ENCODE data around the gene LRRTM3. TPM values are rescaled to one million over a fixed set of nuclear protein-coding genes. Genes with fewer than 3 reads are reported as not detected.

Gene LRRTM3
- total RNA-seq, 1 donor from 2014 or later: 0.31 TPM

- DNase-seq (ENCODE audit: low spot score): no peak
- intact Hi-C loops (cut with DNase I): no loop called here
- no peak for ATAC-seq
These were observed 78.9 kb downstream of the LRRTM3 start for GRCh38 chr10:67004690-67005089.

- intact Hi-C loops (cut with DNase I): no loop called here
- ATAC-seq (no peak), DNase-seq (ENCODE audit: low spot score) (no peak)
These were observed 80.1 kb downstream of the LRRTM3 start for GRCh38 chr10:67005981-67006380.

- ATAC-seq (no peak), DNase-seq (ENCODE audit: low spot score) (no peak)
- intact Hi-C loops (cut with DNase I): no loop called here
These were observed 85.6 kb downstream of the LRRTM3 start for GRCh38 chr10:67011480-67011879.

- intact Hi-C loops (cut with DNase I): no loop called here
These were observed 86.1 kb downstream of the LRRTM3 start for GRCh38 chr10:67011981-67012380.

GRCh38 chr10:67015225-67015624 is 89.4 kb downstream of the LRRTM3 start:
- intact Hi-C loops (cut with DNase I): no loop called here
- DNase-seq (ENCODE audit: low spot score) (no peak), ATAC-seq (no peak)

More at GRCh38 chr10:67011981-67012380, 86.1 kb downstream of the LRRTM3 start:
- ATAC-seq: no peak
- no peak for DNase-seq (ENCODE audit: low spot score)

- ATAC-seq (no peak), DNase-seq (ENCODE audit: low spot score) (no peak)
- intact Hi-C loops (cut with DNase I): no loop called here
These were observed 91.4 kb downstream of the LRRTM3 start for GRCh38 chr10:67017218-67017617.

GRCh38 chr10:67022099-67022498 is 96.3 kb downstream of the LRRTM3 start:
- ATAC-seq (no peak), DNase-seq (ENCODE audit: low spot score) (no peak)
- intact Hi-C loops (cut with DNase I): no loop called here

GRCh38 chr10:67033878-67034277 is 108.0 kb downstream of the LRRTM3 start:
- intact Hi-C loops (cut with DNase I): no loop called here
- DNase-seq (ENCODE audit: low spot score): no peak
- no peak for ATAC-seq

GRCh38 chr10:67036808-67037207 is 111.0 kb downstream of the LRRTM3 start:
- intact Hi-C loops (cut with DNase I): no loop called here
- no peak for DNase-seq (ENCODE audit: low spot score)
- ATAC-seq: no peak

- intact Hi-C loops (cut with DNase I): no loop called here
- ATAC-seq (no peak), DNase-seq (ENCODE audit: low spot score) (no peak)
These were observed 117.2 kb downstream of the LRRTM3 start for GRCh38 chr10:67043041-67043440.

GRCh38 chr10:67045404-67045803 is 119.6 kb downstream of the LRRTM3 start:
- DNase-seq (ENCODE audit: low spot score) (no peak), ATAC-seq (no peak)
- intact Hi-C loops (cut with DNase I): no loop called here

- DNase-seq (ENCODE audit: low spot score) (no peak), ATAC-seq (no peak)
- intact Hi-C loops (cut with DNase I): no loop called here
These were observed 120.7 kb downstream of the LRRTM3 start for GRCh38 chr10:67046507-67046906.

- no peak for ATAC-seq
- DNase-seq (ENCODE audit: low spot score): no peak
- intact Hi-C loops (cut with DNase I): no loop called here
These were observed 124.2 kb downstream of the LRRTM3 start for GRCh38 chr10:67049988-67050387.

GRCh38 chr10:67050415-67050814 is 124.6 kb downstream of the LRRTM3 start:
- no peak for DNase-seq (ENCODE audit: low spot score)
- ATAC-seq: no peak
- intact Hi-C loops (cut with DNase I): no loop called here

GRCh38 chr10:67072654-67073053 is 146.8 kb downstream of the LRRTM3 start:
- DNase-seq (ENCODE audit: low spot score) (no peak), ATAC-seq (no peak)
- intact Hi-C loops (cut with DNase I): no loop called here

- no peak for ATAC-seq
These were observed 149.7 kb downstream of the LRRTM3 start for GRCh38 chr10:67075491-67075971.

GRCh38 chr10:67076144-67076543 is 150.3 kb downstream of the LRRTM3 start:
- DNase-seq (ENCODE audit: low spot score) (no peak), ATAC-seq (no peak)
- intact Hi-C loops (cut with DNase I): no loop called here

More at GRCh38 chr10:67075491-67075971, 149.7 kb downstream of the LRRTM3 start:
- intact Hi-C loops (cut with DNase I): no loop called here
- DNase-seq (ENCODE audit: low spot score): no peak

- intact Hi-C loops (cut with DNase I): no loop called here
These were observed 151.5 kb downstream of the LRRTM3 start for GRCh38 chr10:67077376-67077775.

GRCh38 chr10:67079126-67079525 is 153.3 kb downstream of the LRRTM3 start:
- intact Hi-C loops (cut with DNase I): no loop called here
- no peak for DNase-seq (ENCODE audit: low spot score)

More at GRCh38 chr10:67077376-67077775, 151.5 kb downstream of the LRRTM3 start:
- DNase-seq (ENCODE audit: low spot score) (no peak), ATAC-seq (no peak)

GRCh38 chr10:67086327-67087134 is 160.7 kb downstream of the LRRTM3 start:
- ATAC-seq (no peak), DNase-seq (ENCODE audit: low spot score) (no peak)
- intact Hi-C loops (cut with DNase I): no loop called here

More at GRCh38 chr10:67079126-67079525, 153.3 kb downstream of the LRRTM3 start:
- no peak for ATAC-seq

GRCh38 chr10:67087135-67087425 is 161.2 kb downstream of the LRRTM3 start:
- intact Hi-C loops (cut with DNase I): no loop called here
- DNase-seq (ENCODE audit: low spot score) (no peak), ATAC-seq (no peak)
